SW 1271 (cell line): ENCODE data around the gene CHMP4B.

Experiments used
- DNase-seq, 2 experiments: peaks; one replicate each; lab custom pipeline; 2025; lab: John Stamatoyannopoulos, UW

CHMP4B gene

DNA sequence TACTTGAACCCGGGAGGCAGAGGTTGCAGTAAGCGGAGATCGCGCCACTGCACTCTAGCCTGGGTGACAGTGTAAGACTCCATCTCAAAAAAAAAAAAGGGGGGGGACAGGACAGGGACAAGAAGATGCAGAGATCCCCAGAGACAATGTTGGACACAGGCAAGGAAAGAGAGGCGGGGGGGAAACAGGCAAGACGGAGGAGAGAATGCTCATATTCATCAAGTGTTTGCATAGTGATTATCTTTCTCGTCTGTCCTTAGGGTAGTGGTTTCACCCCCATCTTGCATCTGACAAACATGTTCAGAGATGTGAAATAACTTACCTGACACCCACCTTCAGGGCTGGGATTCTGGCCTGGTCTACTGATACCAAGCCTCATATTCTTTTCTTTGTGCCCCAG lies 29.0 kb downstream of the CHMP4B start:
- DNase-seq = no peak

DNA sequence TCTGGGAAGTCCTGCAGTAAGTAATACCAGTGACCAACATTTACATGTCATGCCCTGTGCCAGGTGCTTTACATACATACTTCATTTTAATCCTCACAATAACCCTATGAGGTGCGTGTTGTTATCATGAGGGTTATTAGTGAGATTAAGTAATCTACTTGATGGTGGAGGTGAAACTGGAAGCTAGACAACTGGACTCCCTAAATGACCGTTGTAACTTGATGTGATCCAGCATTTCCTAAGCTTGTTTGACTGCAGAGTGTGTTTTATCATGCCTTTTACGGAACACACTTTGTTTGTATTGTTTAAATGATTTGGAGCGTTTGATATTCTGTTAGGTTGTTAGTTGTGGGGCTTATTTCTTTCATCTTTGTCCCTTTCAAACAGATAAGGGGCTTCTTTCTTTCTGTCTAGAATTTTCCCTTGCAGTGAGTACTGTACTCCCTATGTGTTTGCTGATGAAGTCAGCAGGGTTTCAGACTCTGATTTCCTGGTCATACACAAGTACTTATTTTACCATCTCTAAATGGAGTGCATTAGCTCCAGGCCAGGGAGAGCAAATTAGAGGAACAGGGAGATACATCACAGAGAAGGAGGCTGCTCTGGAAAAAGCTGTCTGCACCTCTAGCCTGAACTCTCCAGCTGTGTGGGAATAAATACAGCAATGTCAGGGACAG lies 29.7 kb downstream of the CHMP4B start:
- DNase-seq = no peak

DNA sequence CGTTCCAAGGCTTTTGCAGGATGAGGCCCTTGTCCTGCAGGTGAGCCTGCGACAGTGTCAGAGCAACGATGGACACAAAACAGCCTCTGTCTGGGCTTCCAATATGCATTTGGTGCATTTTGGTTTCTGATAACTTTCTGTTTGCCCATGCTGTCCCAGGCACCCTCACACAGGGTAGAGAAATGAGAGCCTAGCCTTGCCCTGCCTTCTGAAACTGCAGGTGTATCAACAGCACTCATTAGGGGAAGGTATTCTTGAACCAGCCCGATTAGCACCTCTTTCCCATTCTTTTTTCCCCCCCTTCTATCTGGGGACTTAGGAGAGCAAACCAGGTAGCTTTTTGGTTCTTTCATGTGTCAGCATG lies 30.3 kb downstream of the CHMP4B start:
- DNase-seq = no peak

DNA sequence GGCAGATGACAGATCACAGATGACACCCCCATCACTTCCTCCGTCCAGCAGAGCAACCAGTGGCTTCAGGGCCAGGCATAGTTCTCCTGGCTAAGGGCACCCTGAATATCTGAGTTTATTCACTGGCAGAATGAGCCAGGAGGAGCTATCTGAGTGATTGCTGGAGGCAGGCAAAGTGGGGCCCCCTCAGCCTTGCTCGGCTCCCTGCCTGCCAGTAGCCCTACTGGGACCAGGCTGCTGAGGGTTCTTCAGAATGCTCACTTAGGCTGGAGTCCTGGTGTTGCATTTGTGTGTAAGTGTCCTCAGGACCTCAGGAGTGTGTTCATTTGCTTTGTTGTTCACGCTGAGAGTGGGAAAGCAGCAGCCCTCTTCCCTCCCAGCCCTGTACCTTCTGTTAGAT lies 31.2 kb downstream of the CHMP4B start:
- no peak for DNase-seq

DNA sequence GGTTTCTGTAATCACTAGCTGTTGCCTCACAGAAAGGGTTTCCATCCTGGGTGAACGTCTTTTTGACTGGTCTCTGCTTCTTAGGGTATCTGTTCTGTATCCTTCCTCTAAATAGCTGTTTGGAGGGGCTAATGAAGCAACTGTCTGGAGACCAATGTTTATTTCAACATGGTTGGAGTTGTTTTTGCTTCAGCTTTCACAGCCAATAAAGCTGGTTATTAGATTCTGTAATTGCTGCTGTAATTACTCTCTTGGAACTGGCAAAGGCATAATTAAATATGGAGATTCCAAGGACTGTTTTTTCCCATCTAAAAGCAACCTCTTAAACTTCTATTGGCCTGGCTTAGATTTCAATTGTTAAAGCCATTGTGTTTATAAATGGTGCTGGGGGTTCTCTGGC lies 31.9 kb downstream of the CHMP4B start:
- no peak for DNase-seq

DNA sequence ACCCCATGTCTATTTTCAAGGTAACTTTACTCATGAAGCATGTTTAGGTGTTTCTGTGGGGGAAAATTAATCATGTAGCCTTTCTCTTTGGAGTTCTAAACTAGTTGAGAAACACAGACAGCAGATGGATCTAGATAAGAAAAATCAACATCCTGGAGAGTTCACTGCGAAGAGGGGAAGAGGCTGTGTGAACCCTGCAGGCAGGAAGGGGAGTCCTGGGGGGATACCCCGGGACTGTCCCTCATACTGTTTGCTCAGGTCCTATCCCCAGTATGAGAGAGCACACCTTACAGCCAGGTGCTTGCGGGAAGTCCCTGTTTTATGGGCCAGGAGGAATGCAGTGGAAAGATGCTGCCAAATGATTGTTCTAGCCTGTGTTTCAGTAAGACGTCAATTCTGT lies 32.7 kb downstream of the CHMP4B start:
- no peak for DNase-seq

DNA sequence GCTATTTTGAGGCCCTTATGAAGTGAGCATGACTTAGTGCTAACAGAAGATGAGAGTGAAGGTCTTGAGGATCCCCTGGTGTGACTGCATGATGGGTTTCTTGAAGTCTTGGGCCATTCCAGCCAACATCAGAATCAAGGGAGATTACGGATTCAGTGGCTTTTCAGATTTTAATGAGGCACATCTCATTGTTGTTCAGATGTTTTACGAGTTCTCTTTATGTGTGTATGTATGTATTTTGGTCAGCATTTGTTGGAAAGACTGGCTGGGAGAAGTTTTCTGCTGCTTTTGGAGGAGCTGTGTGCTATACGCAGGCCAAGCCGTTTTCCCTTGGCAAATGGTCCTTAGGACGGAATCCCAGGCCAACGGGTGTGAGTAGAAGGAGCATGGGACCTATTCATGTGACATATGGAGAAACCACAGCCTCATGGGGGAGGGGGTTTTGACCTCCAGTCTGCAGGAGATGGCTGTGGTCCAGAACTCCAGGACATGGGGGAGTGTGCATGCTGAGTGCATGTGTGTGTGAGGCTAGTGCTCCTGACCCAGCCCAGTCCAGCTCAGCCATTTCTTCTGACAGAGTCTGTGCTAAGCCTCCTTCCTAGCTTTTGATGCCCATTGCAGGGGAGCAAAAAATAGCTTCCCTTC lies 35.3 kb downstream of the CHMP4B start:
- no peak for DNase-seq

DNA sequence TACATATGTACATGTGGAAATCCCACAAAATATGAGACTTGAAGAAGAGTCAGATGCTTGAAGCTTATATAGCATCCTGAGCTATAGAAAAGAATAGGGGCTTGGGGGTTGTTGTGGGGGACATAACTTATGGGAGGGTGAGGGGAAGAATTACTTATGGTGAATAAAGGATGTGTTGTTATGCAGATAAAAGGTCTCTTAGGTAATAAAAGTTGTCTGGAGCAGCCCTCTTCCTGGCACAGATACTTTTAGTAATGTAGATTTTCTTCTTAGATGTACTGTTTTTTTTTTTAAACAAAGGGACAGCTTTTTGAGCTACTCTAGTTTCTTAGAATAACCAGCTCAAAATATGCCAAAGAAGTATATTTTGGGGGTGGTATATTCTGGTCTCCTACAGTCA lies 35.9 kb downstream of the CHMP4B start:
- DNase-seq = no peak

DNA sequence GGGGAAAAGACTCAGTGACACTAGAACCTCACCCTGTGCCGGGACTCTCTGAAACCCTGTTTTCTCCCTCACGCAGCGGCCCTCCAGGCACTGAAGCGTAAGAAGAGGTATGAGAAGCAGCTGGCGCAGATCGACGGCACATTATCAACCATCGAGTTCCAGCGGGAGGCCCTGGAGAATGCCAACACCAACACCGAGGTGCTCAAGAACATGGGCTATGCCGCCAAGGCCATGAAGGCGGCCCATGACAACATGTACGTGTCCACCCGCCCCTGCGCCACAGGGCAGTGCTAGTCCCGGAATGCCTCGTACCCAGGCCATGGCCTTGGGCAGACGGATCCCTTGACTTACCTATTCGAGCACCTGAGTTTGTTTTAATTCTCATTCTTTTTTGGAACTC lies 37.2 kb downstream of the CHMP4B start:
- DNase-seq = no peak

DNA sequence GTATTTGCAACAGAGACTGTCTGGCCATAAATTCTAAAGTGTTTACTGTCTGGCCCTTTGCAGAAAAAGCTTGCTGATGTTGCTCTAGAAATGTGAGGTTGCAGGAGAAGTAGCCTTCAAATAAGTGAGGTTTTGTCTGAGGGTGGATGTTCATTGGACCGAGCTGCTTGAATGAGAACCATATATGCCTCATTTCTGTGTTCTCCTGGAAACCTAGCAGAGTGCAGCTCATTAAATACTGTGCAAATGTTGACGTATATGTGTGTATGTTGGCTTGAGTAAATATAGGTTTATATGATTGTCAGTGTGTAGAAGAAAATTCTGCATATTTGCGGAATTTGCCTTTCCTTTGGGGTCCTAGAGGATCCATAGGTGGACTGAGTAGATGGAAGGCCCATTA lies 39.0 kb downstream of the CHMP4B start:
- DNase-seq = no peak

DNA sequence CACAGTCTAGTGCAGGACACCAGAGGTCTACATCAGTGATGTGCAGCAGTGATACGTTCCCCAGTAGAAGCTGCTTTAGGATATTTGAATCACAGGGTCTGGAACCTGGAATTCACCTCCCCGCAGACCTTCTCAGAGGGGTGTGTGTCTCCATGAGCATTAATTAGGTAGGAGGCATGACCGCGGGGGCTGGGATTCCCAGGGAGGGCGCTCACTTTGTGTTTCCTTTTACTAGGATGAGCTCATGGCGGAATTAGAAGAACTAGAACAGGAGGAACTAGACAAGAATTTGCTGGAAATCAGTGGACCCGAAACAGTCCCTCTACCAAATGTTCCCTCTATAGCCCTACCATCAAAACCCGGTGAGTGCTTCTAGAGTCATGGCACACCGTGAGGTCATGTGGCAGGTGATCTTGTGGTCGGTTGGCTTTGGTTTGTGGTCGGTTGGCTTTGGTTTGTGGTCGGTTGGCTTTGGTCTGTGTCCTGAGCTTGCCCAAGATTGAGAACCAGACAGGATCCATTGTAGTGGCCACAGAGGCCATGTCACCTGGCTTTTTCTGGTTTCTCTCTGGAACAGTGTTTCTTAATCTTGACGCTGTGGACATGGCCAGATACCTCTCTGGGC lies 40.8 kb downstream of the CHMP4B start:
- no peak for DNase-seq

DNA sequence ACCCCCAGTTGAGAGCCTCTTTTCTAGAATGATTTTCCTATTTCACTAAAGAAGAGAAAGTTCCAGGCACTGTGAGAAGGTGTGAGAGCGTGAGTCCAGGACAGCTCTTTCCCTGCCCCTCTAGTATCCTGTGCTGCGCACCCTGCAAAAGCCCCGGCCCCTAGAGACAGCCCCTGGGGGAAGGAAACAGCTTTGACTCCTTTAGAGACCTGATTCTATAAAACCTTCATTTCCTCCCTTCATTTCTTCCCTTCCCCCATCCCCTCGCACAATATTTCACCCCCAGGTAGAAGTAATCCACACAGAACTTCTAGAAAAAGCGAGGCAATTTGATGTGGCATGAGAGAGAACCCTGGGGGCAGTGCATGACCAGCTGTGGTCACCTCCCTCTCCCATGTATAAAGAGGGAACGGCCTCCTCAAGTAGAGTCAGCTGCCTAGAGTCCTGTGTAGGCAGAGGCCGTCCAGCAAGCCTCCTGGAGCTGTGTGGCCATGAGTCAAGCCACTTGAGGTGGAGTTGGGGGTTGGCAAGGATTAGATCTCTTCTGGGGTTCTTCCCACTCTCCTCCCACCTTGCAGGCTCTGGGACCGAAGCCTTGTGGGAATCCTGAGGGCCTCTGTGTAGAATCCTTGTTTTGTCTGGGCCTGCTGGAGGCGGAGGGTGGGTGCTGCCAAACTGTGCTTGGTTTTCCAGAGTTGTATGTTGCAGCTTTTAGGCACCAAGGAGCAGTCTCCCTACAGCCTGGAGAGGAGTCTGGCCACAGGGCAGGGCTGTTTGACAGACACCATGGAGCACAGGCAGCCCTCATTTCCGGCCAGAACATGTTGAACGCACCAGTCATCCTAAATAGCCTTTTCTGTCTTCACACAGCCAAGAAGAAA lies 41.7 kb downstream of the CHMP4B start:
- DNase-seq = no peak

DNA sequence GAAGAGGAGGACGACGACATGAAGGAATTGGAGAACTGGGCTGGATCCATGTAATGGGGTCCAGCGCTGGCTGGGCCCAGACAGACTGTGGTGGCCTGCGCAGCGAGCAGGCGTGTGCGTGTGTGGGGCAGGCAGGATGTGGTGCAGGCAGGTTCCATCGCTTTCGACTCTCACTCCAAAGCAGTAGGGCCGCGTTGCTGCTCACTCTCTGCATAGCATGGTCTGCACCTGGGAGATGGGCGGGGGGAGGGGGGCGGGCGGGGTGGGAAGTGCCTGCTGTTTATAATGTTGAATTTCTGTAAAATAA lies 42.3 kb downstream of the CHMP4B start:
- DNase-seq = no peak

DNA sequence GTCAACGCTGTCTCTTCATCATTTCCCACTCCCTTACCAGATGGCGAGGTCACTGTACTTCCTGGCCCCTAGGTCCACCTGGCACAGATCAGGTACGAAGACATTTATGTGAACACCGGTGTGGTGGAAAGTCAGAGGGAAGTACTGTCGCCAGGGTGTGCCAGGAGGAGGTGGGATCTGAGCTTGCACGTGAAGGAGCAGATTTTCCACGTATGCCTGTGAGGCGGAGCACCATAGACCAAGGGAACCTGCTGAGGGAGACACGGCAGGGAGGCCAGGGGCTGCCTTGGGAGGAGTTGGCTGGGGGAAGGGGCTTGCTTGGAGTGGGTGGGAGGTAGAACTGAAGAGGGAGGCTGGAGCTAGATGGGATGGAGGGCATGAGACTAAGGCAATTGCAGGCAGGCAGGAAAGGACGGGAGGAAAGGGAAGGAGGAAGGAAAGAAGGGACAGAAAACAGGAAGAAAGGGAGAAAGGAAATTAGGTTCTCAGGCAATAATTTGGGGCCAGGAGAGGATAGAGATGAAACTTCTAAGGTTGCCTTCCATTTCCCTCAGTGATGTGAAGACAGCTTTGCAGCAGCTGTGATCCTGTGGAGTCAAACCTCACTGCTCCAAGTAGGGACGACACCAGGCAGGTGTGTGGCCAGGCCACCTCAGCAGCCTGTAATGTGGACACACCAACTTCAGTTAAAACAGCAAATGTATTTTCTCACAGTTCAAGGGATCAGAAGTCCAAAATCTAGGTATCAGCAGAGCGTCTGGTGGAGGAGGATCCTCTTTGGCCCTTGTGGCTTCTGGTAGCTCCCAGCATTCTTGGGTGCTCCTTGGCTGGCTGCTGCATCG lies 46.8 kb downstream of the CHMP4B start:
- DNase-seq = no peak

DNA sequence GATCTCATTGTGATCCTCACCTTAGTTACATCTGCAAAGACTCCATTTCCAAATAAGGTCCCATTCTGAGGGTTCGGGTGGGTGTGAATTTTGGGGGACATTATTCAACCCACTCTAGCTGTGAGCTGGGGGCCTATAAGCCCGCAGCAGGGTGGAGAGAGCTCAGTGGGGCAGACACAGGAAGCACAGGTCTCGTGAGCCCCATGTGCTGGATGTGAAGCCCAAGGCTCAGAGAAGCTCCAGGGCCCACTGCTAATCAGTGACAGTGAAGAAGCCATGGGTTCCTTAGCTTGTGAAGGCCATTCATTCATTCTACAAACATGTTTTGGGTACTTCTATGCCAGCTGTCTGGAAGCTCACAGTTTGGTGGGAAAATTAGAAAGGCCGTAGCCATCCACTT lies 47.5 kb downstream of the CHMP4B start:
- no peak for DNase-seq

DNA sequence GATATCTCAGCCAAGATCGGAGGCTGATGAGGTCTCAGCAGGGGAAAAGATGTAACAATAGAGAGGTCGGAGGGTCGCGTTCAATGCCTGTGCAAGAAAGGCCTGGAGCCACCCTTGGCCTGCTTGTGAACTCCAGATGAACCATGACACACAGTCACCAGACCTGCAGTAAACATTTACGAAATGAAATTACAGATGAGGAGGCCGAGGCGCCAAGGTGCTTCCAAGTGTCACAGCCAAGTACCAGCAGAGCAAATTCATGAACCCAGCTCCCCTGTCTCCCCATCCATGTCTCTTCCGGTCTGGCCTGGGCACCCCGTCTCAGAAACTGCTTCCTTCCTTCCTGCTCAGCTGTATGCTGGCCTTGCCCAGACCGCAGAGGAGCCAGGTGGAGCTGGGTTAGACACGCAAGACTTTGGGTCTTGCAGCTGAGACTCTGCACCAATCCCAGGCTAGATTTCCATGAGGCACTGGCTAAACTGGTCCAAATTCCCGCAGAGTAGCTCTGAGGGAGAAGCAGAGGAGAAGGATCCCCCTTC lies 48.1 kb downstream of the CHMP4B start:
- DNase-seq = no peak

DNA sequence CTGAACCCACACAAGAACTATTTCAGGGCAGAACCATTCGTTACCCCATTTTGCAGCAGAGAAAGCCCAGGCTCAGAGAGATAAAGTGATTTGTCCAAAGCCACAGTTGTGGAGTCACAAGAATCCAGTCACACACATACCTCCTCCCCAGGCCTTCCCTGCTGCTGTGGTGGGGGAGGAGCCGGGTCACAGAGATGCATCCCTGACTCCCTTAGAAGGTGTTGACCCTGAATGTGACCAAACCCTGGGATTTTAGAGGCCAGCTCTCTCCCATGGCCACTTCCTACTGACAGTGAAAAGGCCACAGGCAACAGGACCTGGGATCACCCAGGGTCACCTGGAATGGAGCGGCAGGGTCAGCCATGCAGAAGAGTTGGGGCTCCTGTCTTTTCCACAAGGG lies 48.6 kb downstream of the CHMP4B start:
- DNase-seq = no peak

DNA sequence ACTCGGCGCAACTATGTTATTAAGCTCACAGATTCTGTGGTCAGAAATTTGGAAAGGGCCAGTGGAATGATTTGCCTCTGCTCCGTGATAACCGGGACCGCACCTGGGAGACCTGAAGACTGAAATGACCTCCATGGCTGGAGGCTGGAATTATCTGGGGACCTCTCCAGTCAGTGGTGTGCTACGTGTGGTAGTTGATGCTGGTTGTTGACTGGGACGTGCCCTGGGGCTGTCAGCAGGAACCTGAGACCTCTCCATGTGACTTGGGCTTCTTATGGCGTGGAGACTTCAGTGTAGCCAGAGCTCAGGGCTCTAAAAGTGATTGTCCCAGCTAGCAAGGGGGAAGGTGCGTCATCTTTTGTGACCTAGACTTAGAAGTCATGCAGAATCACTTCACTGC lies 50.3 kb downstream of the CHMP4B start:
- no peak for DNase-seq

DNA sequence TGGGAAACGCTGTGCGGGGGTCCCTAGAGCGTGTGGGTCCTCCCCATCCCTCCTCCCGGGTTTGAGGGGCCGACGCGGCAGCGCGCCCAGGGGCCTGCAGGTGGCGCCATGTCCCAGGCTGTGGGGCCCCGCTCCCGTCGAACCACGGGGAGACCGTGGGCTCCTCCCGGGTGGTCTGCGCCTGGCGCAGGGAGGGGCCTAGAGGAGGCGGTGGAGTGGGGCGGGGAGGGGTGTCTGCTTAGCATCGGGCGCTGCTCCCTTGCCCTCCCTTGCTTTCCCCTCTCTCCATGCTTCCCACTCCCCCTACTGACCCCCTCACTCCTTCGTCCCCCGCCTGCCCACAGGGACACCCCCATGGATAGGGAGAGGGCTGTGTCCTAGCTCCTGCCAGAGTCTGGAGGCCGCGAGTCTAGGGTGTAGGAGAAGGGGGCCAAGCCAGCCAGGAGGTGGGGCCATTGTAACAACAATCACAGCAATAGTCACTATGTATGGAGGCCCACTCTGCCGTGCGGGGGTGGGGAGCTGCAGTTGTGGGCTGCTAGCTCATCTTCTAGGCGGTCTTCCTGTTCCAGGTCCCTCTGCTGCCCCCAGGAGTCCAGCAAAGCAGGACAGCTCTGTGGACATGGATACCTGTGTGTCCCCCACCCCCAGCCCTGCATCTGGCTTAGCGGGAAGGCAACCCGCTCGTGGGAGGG lies 51.7 kb downstream of the CHMP4B start:
- peak; percentile 67 to 75 for DNase-seq

DNA sequence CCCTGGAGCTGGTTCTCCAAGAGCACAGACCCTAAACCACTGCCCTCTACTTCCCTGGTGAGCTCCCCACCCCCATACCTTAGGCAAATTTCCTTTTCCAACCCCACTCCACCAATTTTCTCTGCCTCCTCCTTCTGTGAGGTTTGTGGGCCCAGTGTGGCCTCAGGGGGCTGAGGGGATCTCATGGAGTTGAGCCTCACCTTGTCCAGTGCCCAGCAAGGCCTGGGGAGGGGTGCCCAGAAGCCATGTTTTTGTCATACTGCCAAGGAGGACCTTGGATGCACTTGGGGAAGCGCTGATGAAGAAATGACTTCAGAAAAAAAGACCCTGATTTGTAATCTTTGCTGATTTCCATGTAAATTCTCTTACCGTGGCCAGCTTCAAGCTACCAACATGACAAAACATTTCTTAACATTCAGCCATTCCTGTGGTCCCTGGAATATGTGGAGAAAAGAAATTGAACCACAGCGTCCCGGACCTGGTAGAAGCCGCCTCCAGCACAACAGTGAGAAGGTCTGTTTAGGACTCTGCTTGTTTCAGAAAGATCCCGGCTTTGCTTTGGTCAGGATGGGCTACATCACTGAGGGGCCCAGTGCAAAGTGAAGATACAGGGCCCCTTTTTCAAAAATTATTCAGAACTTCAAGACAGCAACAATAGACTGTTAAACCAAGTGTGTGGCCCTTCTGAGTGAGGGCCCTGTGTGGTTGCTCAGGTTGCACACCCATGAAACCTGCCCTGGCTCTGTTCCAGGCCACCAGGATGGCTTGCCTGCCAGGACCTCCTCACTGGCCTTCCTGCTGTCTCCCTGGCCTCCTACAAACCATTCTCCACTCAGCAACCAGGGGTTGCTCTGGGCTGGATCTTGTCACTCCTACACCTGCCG lies 52.5 kb downstream of the CHMP4B start:
- no peak for DNase-seq
